ENCODE data around the gene TAC4. TPM values are rescaled to one million over a fixed set of nuclear protein-coding genes. Genes with fewer than 3 reads are reported as not detected.
A peak's percentile ranks its signal among the peaks of the same experiment; 100 is the strongest.

TAC4 gene
- total and polyA plus RNA-seq, 4 donors, result not detected

DNA sequence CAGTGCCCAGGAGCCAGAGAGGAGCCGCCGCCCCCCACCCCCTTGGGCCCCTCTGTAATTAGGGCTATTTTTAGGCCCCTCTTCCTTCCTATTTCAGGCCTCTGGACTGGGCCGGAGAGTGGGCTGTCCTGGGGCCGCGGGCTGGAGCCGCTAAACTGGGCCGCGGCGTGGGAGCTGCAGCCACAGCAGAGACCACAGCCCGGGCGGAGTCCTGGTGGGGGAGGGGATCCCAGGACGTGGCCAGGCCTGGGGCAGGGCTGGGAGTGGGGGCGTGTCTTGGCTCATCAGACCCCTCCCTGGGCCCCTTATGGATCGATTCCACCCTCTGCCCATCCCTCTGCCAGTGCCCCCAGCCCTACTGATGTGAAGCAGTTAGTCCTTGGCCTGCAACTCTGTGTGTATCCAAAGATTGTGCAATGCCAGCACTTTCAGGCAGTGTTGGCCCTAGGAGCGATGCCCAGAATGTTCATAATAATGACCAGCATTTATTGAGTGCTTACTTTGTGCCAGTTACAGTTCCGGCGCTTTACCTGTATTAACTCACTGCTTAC lies 15.0 kb upstream of the TAC4 start:
- H3K36me3 ChIP-seq (ENCODE audit: control insufficient read depth in 4 of 4, insufficient read depth in 3 of 4, low read depth in 1 of 4, low read length in 3 of 4), result no peaks in the 10 kb centered on the region
- no peak for DNase-seq (ENCODE audit: low spot score)
- WGBS, result 33% methylated on average over 17 of the region's 17 CpGs
- H3K27ac ChIP-seq (ENCODE audit: low read depth in 1 of 2, low read length in 2 of 2), result no peak overlapping the region
- no peaks in the 10 kb centered on the region for H3K9me3 ChIP-seq (ENCODE audit: control insufficient read depth in 4 of 4, low read length in 3 of 4)
- no peaks in the 10 kb centered on the region for H3K27me3 ChIP-seq (ENCODE audit: control insufficient read depth in 4 of 4, insufficient read depth in 4 of 4, low read length in 3 of 4)
- no peak overlapping the region for H3K9ac ChIP-seq (ENCODE audit: low read depth in 1 of 2, low read length in 2 of 2)
- peaks cover 0 to 7% (median 3%) of the 10 kb centered on the region in 4 donors for H3K4me1 ChIP-seq (ENCODE audit: control insufficient read depth in 4 of 4, insufficient read depth in 4 of 4, low read length in 3 of 4)
- no peak for TF ChIP-seq SP1 (IDR thresholded peaks at IDR 0.05)
- TF ChIP-seq, protein P1, sequence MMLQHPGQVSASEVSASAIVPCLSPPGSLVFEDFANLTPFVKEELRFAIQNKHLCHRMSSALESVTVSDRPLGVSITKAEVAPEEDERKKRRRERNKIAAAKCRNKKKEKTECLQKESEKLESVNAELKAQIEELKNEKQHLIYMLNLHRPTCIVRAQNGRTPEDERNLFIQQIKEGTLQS (IDR thresholded peaks at IDR 0.05), result no peak
- no peak overlapping the region for H3K4me3 ChIP-seq (ENCODE audit: low read depth in 1 of 3, low read length in 3 of 3)

DNA sequence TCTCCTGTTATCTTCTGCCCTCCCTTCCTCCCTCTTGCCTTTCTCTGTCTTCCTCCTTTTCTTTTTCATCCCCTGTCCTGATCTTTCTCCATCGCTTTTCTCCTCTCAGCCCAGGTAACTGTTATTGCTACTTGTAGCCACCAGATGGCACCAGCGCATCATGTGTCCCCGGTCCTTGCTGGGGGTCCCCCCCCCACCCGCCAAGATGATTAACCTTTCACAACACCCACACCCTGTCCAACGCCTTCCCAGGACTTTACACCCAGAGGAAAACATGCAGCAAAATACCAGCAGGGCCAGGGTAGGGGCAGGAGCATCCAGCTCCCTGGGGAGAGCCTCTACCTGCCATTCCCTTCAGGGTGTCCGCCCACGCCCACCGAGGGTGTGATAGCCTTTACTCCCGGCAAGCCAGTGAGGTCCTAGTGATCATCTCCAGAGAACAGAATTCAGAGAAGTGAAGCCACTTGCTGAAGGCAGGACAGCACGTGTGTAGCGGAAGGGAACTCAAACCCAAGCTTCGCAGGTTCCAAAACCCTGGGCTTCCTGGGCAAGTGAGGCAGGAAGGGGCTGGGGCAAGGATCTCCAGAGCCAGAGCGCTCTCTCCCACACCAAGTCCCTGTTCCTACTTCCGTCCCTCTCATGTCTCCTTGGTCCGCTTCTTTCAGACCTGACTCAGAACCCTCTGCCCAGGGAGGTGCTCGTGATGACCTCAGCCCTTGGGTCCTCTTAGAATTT lies 13.4 kb upstream of the TAC4 start:
- no peak overlapping the region for H3K9ac ChIP-seq (ENCODE audit: low read depth in 1 of 2, low read length in 2 of 2)
- DNase-seq (ENCODE audit: low spot score), result peak; percentile 59
- no peak overlapping the region for H3K4me3 ChIP-seq (ENCODE audit: low read depth in 1 of 3, low read length in 3 of 3)
- H3K9me3 ChIP-seq (ENCODE audit: control insufficient read depth in 4 of 4, low read length in 3 of 4), result no peaks in the 10 kb centered on the region
- H3K4me1 ChIP-seq (ENCODE audit: control insufficient read depth in 4 of 4, insufficient read depth in 4 of 4, low read length in 3 of 4), result peaks cover 0 to 7% (median 3%) of the 10 kb centered on the region in 4 donors
- no peak overlapping the region for H3K27ac ChIP-seq (ENCODE audit: low read depth in 1 of 2, low read length in 2 of 2)
- H3K27me3 ChIP-seq (ENCODE audit: control insufficient read depth in 4 of 4, insufficient read depth in 4 of 4, low read length in 3 of 4), result no peaks in the 10 kb centered on the region
- 43% methylated on average over 16 of the region's 16 CpGs for WGBS
- TF ChIP-seq SP1 (IDR thresholded peaks at IDR 0.05) (no peak), FOXA1 (IDR thresholded peaks at IDR 0.05) (no peak), RAD21 (IDR thresholded peaks at IDR 0.05) (peak; percentile 90), FOXA2 (IDR thresholded peaks at IDR 0.05) (no peak), HNF4A (conservative IDR thresholded peaks at IDR 0.05) (no peak), JUND (IDR thresholded peaks at IDR 0.05) (no peak)
- TF ChIP-seq, protein P1 (IDR thresholded peaks at IDR 0.05), result no peak
- TF ChIP-seq, protein P2, sequence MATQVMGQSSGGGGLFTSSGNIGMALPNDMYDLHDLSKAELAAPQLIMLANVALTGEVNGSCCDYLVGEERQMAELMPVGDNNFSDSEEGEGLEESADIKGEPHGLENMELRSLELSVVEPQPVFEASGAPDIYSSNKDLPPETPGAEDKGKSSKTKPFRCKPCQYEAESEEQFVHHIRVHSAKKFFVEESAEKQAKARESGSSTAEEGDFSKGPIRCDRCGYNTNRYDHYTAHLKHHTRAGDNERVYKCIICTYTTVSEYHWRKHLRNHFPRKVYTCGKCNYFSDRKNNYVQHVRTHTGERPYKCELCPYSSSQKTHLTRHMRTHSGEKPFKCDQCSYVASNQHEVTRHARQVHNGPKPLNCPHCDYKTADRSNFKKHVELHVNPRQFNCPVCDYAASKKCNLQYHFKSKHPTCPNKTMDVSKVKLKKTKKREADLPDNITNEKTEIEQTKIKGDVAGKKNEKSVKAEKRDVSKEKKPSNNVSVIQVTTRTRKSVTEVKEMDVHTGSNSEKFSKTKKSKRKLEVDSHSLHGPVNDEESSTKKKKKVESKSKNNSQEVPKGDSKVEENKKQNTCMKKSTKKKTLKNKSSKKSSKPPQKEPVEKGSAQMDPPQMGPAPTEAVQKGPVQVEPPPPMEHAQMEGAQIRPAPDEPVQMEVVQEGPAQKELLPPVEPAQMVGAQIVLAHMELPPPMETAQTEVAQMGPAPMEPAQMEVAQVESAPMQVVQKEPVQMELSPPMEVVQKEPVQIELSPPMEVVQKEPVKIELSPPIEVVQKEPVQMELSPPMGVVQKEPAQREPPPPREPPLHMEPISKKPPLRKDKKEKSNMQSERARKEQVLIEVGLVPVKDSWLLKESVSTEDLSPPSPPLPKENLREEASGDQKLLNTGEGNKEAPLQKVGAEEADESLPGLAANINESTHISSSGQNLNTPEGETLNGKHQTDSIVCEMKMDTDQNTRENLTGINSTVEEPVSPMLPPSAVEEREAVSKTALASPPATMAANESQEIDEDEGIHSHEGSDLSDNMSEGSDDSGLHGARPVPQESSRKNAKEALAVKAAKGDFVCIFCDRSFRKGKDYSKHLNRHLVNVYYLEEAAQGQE (IDR thresholded peaks at IDR 0.05), result no peak
- TF ChIP-seq, protein P3, sequence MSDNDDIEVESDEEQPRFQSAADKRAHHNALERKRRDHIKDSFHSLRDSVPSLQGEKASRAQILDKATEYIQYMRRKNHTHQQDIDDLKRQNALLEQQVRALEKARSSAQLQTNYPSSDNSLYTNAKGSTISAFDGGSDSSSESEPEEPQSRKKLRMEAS (IDR thresholded peaks at IDR 0.05), result no peak
- TF ChIP-seq, protein P4, sequence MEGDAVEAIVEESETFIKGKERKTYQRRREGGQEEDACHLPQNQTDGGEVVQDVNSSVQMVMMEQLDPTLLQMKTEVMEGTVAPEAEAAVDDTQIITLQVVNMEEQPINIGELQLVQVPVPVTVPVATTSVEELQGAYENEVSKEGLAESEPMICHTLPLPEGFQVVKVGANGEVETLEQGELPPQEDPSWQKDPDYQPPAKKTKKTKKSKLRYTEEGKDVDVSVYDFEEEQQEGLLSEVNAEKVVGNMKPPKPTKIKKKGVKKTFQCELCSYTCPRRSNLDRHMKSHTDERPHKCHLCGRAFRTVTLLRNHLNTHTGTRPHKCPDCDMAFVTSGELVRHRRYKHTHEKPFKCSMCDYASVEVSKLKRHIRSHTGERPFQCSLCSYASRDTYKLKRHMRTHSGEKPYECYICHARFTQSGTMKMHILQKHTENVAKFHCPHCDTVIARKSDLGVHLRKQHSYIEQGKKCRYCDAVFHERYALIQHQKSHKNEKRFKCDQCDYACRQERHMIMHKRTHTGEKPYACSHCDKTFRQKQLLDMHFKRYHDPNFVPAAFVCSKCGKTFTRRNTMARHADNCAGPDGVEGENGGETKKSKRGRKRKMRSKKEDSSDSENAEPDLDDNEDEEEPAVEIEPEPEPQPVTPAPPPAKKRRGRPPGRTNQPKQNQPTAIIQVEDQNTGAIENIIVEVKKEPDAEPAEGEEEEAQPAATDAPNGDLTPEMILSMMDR (IDR thresholded peaks at IDR 0.05; ENCODE audit: low read depth, low read length, missing input control), result peak; percentile 85
- H3K36me3 ChIP-seq (ENCODE audit: control insufficient read depth in 4 of 4, insufficient read depth in 3 of 4, low read depth in 1 of 4, low read length in 3 of 4), result no peaks in the 10 kb centered on the region
